GM10248 (cell line): Measurements from ENCODE around the gene AMMECR1.

Source experiments
- CTCF ChIA-PET: fragments of 300-600 bp; sonication (Branson Sonifier 250); formaldehyde crosslinking; extraction: SDS; loops from one replicate; lab custom pipeline; 2021; ENCODE audit warnings: antibody characterized with exemption; lab: Yijun Ruan, JAX
- POLR2A ChIA-PET: fragments of 350-650 bp; sonication (Branson Sonifier 250); formaldehyde crosslinking; extraction: SDS; loops from one replicate; lab custom pipeline; 2020; ENCODE audit warnings: antibody characterized with exemption; lab: Yijun Ruan, JAX
- DNase-seq: peaks from one replicate; pipeline ENCODE4 v3.0.0; 2012; ENCODE audit errors: extremely low spot score
- CTCF ChIP-seq: IDR thresholded peaks from 2 replicates; pipeline ENCODE4 v1.5.1; 2012; ENCODE audit warnings: mild to moderate bottlenecking, low read depth; ENCODE audit errors: extremely low read depth, missing control alignments, control extremely low read depth

Gene AMMECR1

GRCh38 chrX:110284159-110284558, 33.7 kb downstream of the AMMECR1 start:
- ChIA-PET POLR2A (no interaction called here), CTCF (interaction anchor here (1.1 kb wide), 1 partner anchor 14 kb away, joined by 3 read pairs; no protein-coding TSS in a partner anchor)
- TF ChIP-seq CTCF, result no peak
- no peak for DNase-seq

DNA sequence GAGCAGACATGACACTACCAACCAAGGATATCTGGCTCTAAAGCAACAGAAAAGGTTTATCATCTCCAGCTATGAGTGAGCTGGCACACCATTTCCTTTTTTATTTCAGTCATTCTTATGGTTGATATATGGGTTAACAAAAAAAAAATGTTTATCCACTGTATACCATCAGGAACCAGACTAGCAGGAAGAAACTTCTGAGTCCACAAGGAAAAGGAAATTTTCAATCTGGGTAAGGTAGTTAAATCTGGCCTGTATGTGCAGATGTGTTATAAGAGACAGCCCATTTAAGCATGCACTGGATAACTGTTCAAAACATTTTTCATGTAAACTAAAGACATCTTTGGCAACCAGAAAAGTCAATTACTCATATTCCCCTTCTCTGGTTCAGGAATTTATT, 35.0 kb downstream of the AMMECR1 start:
- no peak for DNase-seq
- ChIA-PET POLR2A (no interaction called here), CTCF (no interaction called here)
- TF ChIP-seq CTCF, result no peak

GRCh38 chrX:110281377-110281776, 36.5 kb downstream of the AMMECR1 start:
- TF ChIP-seq CTCF, result no peak
- ChIA-PET POLR2A (no interaction called here), CTCF (no interaction called here)
- DNase-seq, result no peak

- CTCF ChIA-PET, result interaction anchor here (0.7 kb wide), 1 partner anchor 9 kb away, joined by 3 read pairs; no protein-coding TSS in a partner anchor
- no peak for TF ChIP-seq CTCF
- DNase-seq, result no peak
- POLR2A ChIA-PET, result no interaction called here
Observed at GRCh38 chrX:110280954-110281353, 36.9 kb downstream of the AMMECR1 start.

DNA sequence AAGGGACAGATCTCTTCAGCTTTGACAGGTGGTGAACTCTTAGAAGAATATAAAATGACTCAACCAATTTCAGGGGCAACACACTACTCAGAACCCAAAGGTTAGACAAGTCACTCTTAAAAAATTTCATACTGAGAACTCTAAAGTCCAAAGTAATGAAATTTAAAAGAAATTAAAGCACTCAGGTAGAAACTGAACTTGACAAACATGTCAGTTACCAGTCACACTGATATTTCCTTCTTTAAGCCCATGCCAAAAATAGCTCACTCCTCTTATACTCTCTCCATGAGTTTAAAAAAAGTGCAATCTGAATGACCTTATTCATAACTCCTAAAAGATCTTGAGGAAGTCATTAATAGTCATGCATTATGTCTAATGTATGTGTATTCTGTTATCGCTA, 40.3 kb downstream of the AMMECR1 start:
- no peak for DNase-seq
- POLR2A ChIA-PET, result no interaction called here
- CTCF ChIA-PET, result interaction anchor here (1.0 to 1.6 kb wide), 4 partner anchors 29 to 130 kb away, joined by 3 to 4 read pairs (median 3); no protein-coding TSS in a partner anchor
- no peak for TF ChIP-seq CTCF

DNA sequence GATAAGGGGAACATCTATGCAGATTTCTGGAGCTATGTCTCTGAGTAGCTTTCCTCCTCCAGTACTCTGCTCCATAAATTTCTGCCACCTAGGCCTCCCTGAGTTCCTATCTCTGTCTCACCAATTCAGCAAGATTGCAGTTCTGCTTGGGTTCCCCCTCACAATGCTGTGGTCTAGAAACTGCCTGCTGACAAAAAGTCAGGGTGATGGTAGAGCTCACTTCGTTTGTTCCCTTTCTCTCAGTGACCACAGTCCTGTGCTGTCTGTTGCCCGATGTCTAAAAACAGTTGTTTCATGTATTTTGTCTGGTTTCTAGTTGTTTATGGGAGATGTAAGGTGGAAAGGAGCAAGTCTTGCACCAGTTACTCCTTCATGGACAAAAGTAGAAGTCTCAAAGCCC, 41.1 kb downstream of the AMMECR1 start:
- ChIA-PET CTCF (interaction anchor here (0.7 to 1.0 kb wide), 3 partner anchors 13 to 32 kb away, joined by 3 read pairs; no protein-coding TSS in a partner anchor), POLR2A (no interaction called here)
- no peak for TF ChIP-seq CTCF
- peak; percentile 6 for DNase-seq
